Astrocyte of the spinal cord (primary cell): ENCODE measurements around the gene GPR32.

Experiments
- DNase-seq: peaks from one replicate; pipeline ENCODE4 v3.0.0; 2011; ENCODE audit warnings: low read depth, low spot score
- H3K4me3 ChIP-seq: 2 replicates; pipeline ENCODE4 v1.5.1; 2011; ENCODE audit warnings: low read depth, mild to moderate bottlenecking, low read length, moderate library complexity
- in situ Hi-C: cut with HindIII; loops from 2 replicates; pipeline ENCODE4 v1.10.0; 2017; ENCODE audit warnings: low sequenced_read_pairs
- TF ChIP-seq, protein P1 (sequence below): IDR thresholded peaks from 2 replicates; pipeline ENCODE4 v1.5.1; 2012; ENCODE audit warnings: low read depth, mild to moderate bottlenecking, low read length, inconsistent platforms

The GPR32 gene

DNA sequence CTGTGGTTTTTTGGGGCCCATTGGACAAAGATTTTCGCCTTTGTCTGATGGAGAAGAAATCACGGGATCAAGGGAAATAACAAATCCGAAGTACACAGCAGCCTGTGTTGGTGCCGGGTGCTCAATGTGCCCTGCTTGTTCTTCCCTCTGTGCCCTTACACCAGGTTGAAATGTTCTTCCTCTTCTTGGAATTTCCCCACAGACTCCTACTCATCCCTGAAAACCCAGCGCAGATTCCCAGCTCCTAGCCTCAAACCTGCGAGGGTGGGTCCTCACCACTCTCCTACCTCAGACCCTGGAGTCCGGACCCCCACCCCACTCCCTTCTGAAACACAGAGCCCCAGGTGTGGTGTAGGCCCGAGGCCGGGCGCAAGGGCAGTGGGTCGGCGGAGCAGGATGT lies 15.1 kb downstream of the GPR32 start:
- in situ Hi-C loops = no loop called here
- no peak overlapping the region for H3K4me3 ChIP-seq
- DNase-seq = no peak
- TF ChIP-seq, protein P1, sequence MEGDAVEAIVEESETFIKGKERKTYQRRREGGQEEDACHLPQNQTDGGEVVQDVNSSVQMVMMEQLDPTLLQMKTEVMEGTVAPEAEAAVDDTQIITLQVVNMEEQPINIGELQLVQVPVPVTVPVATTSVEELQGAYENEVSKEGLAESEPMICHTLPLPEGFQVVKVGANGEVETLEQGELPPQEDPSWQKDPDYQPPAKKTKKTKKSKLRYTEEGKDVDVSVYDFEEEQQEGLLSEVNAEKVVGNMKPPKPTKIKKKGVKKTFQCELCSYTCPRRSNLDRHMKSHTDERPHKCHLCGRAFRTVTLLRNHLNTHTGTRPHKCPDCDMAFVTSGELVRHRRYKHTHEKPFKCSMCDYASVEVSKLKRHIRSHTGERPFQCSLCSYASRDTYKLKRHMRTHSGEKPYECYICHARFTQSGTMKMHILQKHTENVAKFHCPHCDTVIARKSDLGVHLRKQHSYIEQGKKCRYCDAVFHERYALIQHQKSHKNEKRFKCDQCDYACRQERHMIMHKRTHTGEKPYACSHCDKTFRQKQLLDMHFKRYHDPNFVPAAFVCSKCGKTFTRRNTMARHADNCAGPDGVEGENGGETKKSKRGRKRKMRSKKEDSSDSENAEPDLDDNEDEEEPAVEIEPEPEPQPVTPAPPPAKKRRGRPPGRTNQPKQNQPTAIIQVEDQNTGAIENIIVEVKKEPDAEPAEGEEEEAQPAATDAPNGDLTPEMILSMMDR = no peak

DNA sequence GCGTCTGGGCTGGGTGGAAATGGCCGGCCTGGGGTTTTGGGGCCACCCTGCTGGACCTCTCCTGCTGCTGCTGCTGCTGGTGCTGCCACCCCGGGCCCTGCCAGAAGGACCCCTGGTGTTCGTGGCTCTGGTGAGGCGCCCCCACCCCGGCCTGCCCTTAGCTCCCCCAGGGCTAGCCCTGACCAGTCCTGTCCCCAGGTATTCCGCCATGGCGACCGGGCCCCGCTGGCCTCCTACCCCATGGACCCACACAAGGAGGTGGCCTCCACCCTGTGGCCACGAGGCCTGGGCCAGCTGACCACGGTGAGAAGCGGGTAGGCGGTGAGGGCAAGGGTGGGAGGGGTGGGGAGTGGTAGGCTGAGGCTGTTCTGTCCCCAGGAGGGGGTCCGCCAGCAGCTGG lies 20.1 kb downstream of the GPR32 start, which contains the start of gene ACP4:
Gene ACP4, plus strand, starts transcription at position 20 of the 400 bp plus-strand sequence. Its CDS starts 0 bp downstream, at position 20.
- TF ChIP-seq, protein P1 = no peak
- no peak within 1 kb of the TSS for H3K4me3 ChIP-seq
- in situ Hi-C loops = no loop called here
- DNase-seq = no peak

DNA sequence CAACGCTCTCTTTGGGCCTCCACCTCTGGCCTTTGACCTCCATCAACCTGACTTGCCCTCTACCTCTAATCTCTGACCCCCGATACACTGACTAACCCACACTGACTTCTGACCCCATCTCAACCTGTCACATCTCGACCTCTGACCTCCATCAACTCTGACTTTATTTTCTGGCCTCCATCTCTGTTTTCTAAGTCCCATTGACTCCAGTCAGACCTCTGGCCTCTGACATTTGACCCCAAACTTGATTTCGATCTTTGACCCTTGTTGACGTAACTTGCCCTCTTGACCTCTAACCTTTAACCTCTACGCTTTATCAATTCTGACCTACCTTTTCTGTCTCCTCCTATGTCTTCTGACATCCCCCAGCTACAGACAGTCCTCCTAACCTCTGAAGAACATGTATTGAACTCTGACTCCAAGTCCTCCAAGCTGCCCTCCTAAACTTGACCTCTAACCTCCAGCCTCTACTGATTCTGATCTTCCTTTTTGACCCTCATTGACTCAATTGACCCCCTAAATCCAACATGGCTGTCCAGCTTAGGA lies 20.7 kb downstream of the GPR32 start:
- TF ChIP-seq, protein P1 = no peak
- no peak overlapping the region for H3K4me3 ChIP-seq
- DNase-seq = no peak
- in situ Hi-C loops = no loop called here

DNA sequence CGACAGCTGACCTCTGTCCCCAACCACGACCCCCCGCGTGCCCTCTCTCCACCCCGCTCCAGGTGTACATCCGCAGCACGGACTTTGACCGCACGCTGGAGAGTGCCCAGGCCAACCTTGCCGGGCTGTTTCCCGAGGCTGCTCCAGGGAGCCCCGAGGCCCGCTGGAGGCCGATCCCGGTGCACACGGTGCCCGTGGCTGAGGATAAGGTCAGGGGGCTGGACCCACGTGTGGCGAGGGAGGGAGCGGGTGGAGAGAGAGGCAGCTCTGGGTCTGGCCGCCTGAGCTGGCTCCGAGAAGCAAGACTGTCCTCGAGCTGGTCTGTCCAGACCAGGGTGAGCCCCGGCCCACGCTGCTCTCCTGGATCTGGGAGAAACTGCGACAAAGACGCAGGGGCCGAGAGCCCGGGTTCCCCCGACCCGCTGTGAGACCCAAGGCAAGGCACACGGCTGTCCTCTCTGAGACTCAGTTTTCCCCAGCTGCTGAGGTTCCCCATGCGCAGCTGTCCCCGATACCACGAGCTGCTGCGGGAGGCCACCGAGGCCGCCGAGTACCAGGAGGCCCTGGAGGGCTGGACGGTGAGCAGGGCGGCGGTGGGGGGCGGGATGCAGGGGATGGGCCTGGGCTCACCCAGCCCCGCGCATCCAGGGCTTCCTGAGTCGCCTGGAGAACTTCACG lies 21.5 kb downstream of the GPR32 start:
- H3K4me3 ChIP-seq = no peak overlapping the region
- DNase-seq = no peak
- TF ChIP-seq, protein P1 = no peak
- in situ Hi-C loops = no loop called here

DNA sequence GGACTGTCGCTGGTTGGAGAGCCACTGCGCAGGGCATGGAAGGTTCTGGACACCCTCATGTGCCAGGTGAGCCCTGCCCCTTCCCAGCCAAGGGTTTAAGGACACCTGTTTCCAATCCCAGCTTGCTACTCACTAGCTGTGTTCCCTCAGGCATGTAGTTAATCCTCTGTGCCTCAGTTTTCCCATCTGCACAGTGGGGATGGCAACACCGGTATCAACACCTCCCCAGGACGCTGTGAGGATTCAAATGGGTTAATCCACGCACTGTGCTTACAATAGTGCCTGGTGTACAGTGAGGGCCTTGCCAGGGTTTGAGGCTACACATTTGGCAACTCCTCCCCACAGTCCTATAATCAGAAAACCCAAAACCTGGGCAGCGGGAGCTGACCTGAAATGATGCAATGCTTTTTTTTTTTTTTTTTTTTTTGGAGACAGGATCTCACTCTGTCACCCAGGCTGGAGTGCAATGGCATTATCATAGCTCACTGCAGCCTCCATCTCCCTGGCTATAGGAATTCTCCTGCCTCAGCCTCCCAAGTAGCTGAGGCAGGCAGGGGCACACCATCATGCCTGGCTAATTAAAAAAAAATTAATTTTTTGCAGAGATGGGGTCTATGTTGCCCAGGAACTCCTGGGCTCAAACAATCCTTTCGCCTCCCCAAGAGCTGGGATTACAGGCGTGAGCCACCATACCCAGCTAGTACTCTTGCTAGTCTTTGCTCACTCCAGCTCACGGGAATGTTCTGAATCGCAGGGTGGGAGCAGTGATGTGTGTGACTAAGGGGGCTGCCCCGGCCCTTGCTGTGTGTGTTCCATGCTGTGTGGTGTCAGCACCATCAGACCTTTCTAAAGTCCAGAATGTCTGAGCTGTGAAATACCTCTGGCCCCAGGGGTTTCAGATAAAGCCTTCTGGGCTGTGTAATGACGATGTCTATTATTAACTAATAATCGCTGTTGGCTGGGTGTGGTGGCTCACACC lies 22.3 kb downstream of the GPR32 start:
- no peak overlapping the region for H3K4me3 ChIP-seq
- TF ChIP-seq, protein P1 = no peak
- in situ Hi-C loops = no loop called here
- no peak for DNase-seq

DNA sequence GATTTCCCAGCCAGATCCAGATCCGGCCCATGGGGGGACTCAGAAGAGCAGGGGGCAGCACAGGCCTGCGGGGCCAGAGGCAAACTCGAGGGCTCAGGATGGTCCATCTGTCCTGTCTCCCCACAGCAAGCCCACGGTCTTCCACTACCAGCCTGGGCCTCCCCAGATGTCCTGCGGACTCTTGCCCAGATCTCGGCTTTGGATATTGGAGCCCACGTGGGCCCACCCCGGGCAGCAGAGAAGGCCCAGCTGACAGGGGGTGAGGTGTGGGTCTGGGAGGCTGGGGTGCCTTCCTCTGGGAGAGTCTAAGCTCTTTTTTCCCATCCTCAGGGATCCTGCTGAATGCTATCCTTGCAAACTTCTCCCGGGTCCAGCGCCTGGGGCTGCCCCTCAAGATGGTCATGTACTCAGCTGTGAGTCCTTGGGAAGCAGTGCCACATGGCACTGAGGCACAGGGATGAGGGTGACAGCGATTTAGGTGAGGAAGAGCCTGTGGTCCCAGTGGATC lies 23.3 kb downstream of the GPR32 start:
- DNase-seq = no peak
- TF ChIP-seq, protein P1 = no peak
- in situ Hi-C loops = no loop called here
- H3K4me3 ChIP-seq = no peak overlapping the region
